Naive thymus-derived CD4-positive, alpha-beta T cell (primary cell): ENCODE results near the gene CXorf65. TPM values are rescaled to one million over a fixed set of nuclear protein-coding genes. Genes with fewer than 3 reads are reported as not detected.

ENCODE experiments used
- ATAC-seq: fragments of 150-1000 bp; cut with Tn5 transposase; 2 replicates; pipeline ENCODE4 v1.10.0; 2021; ENCODE audit warnings: mild to moderate bottlenecking, moderate library complexity
- CTCF ChIA-PET: fragments of 350-600 bp; sonication (Branson Sonifier 250); formaldehyde crosslinking; loops from one replicate; lab custom pipeline; 2021; ENCODE audit warnings: antibody characterized with exemption; lab: Charles Lee
- POLR2A ChIA-PET: fragments of 350-600 bp; sonication (Branson Sonifier 250); formaldehyde crosslinking; loops from one replicate; lab custom pipeline; 2021; ENCODE audit warnings: antibody characterized with exemption, inconsistent platforms; lab: Charles Lee
- DNase-seq, 9 donors: peaks; one replicate each; pipeline versions ENCODE4 v3.0.0 to v3.0.0-alpha.2; 2020 to 2022; ENCODE audit warnings: mixed read lengths in 1 of 9
- H3K27ac ChIP-seq: one replicate; pipeline ENCODE4 v1.7.0; 2013; ENCODE audit warnings: mild to moderate bottlenecking, low read depth, low read length, moderate library complexity
- H3K27me3 ChIP-seq, 2 donors: one replicate each; pipeline ENCODE4 v1.7.0; 2013; ENCODE audit warnings: low read length in 2 of 2, mild to moderate bottlenecking in 2 of 2, moderate library complexity in 2 of 2; ENCODE audit not compliant: control insufficient read depth in 2 of 2, insufficient read depth in 2 of 2
- H3K36me3 ChIP-seq, 3 experiments: 1 replicate in 2 of 3; 2 replicates in 1 of 3; pipeline ENCODE4 v1.7.0; 2013; ENCODE audit warnings: low read length in 3 of 3, mild to moderate bottlenecking in 3 of 3, moderate library complexity in 1 of 3; ENCODE audit not compliant: insufficient read depth in 3 of 3, control insufficient read depth in 2 of 3
- H3K4me1 ChIP-seq, 2 donors: one replicate each; pipeline ENCODE4 v1.7.0; 2013; ENCODE audit warnings: low read length in 2 of 2, mild to moderate bottlenecking in 2 of 2, moderate library complexity in 1 of 2; ENCODE audit not compliant: control insufficient read depth in 2 of 2, insufficient read depth in 2 of 2
- H3K4me3 ChIP-seq: 2 replicates; pipeline ENCODE4 v1.7.0; 2013; ENCODE audit warnings: mild to moderate bottlenecking, low read length
- H3K9me3 ChIP-seq, 3 experiments: 1 replicate in 2 of 3; 2 replicates in 1 of 3; pipeline ENCODE4 v1.7.0; 2013; ENCODE audit warnings: low read length in 3 of 3; ENCODE audit not compliant: control insufficient read depth in 2 of 3
- H3K27ac Mint-ChIP-seq, 9 donors: one replicate each; pipeline ENCODE4 v1.8.0; 2020 to 2022; ENCODE audit warnings: mixed read lengths in 9 of 9, mild to moderate bottlenecking in 8 of 9, moderate library complexity in 5 of 9, inconsistent platforms in 2 of 9
- H3K27me3 Mint-ChIP-seq, 5 donors: one replicate each; pipeline ENCODE4 v1.8.0; 2021 to 2022; ENCODE audit warnings: mixed read lengths in 5 of 5, mild to moderate bottlenecking in 1 of 5
- H3K36me3 Mint-ChIP-seq, 5 donors: one replicate each; pipeline ENCODE4 v1.8.0; 2020 to 2022; ENCODE audit warnings: mixed read lengths in 5 of 5, mild to moderate bottlenecking in 3 of 5, inconsistent platforms in 1 of 5
- H3K4me1 Mint-ChIP-seq, 7 donors: one replicate each; pipeline ENCODE4 v1.8.0; 2020 to 2022; ENCODE audit warnings: mixed read lengths in 7 of 7, mild to moderate bottlenecking in 3 of 7, inconsistent platforms in 1 of 7
- H3K4me3 Mint-ChIP-seq, 10 donors: one replicate each; pipeline ENCODE4 v1.8.0; 2020 to 2022; ENCODE audit warnings: mild to moderate bottlenecking in 10 of 10, mixed read lengths in 10 of 10, moderate library complexity in 6 of 10, inconsistent platforms in 2 of 10
- H3K9me3 Mint-ChIP-seq, 11 donors: one replicate each; pipeline ENCODE4 v1.8.0; 2020 to 2022; ENCODE audit warnings: mixed read lengths in 11 of 11, mild to moderate bottlenecking in 4 of 11, inconsistent platforms in 1 of 11, moderate library complexity in 1 of 11
- intact Hi-C, 2 donors: fragments of 100-400 bp; cut with micrococcal nuclease; formaldehyde crosslinking; loops; one replicate each; pipeline ENCODE4 v1.15.1; 2023
- polyA plus RNA-seq, 2 donors: library from polyadenylated mRNA; unstranded; fragments of 300-500 nt; fragmentation: Illumina TruSeq; gene quantifications; one replicate each; pipeline ENCODE4 v1.2.3, GENCODE V29; 2021
- total RNA-seq, 6 experiments: library from RNA in 5 of 6; stranded (reverse) in 5 of 6; gene quantifications; 1 replicate in 5 of 6; 2 replicates in 1 of 6; pipeline ENCODE4 v1.2.3 and lab custom pipeline; 2021 to 2026

Gene CXorf65
- total and polyA plus RNA-seq, 7 experiments from 2014 or later = 0.31 to 83.4 (median 43.4) TPM

DNA sequence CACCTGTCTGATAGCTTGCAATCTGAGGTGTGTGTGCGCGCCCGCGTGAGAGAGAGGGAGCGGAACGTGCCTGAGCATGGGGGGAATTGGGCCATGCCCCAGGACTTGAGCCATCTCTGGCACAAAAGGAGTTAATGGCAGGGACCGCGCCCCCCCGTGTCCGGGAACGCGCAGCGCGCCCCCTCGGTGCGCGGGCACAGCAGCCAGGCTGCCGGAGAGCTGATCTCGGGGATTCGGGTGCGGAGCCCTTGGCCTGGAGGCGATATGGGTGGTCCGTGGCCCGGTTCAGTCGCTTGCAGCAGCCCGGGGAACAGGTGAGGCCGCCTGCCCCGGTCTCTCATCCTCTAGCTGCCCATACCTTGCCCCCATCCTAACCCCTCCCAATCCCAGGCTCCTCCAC, 38.1 kb upstream of the CXorf65 start, which contains the start of gene NLGN3:
TSS of gene NLGN3 (plus strand) at position 191 of the 400 bp plus-strand sequence. CDS start 2,909 bp downstream, outside the sequence.
- intact Hi-C loops = loop anchor here in 1 of 2 donors (5.0 kb wide), 1 partner anchor 38 kb away; no protein-coding TSS in a partner anchor
- no peaks in the 10 kb centered on the region for H3K9me3 ChIP-seq
- DNase-seq (no peak), ATAC-seq (no peak)
- peaks cover 5 to 28% (median 21%) of the 10 kb centered on the region in 7 donors for H3K4me1 Mint-ChIP-seq
- no peaks in the 10 kb centered on the region for H3K27me3 Mint-ChIP-seq
- H3K27ac Mint-ChIP-seq = peak within 1 kb of the TSS in 6 of 9 donors; percentile 14 to 64 (median 55)
- ChIA-PET CTCF (interaction anchor here (0.7 kb wide), 1 partner anchor 36 kb away, joined by 4 read pairs; no protein-coding TSS in a partner anchor), POLR2A (no interaction called here)
- no peaks in the 10 kb centered on the region for H3K27me3 ChIP-seq
- peaks cover 0 to 14% (median 0%) of the 10 kb centered on the region in 3 experiments for H3K36me3 ChIP-seq
- H3K9me3 Mint-ChIP-seq = peaks cover 0 to 2% (median 0%) of the 10 kb centered on the region in 11 donors
- H3K4me3 ChIP-seq = no peak within 1 kb of the TSS
- H3K27ac ChIP-seq = no peak within 1 kb of the TSS
- H3K4me3 Mint-ChIP-seq = peak within 1 kb of the TSS in 6 of 10 donors; percentile 53 to 87 (median 61)
- H3K36me3 Mint-ChIP-seq = no peaks in the 10 kb centered on the region
- H3K4me1 ChIP-seq = peaks cover 0 to 10% of the 10 kb centered on the region in 2 donors

DNA sequence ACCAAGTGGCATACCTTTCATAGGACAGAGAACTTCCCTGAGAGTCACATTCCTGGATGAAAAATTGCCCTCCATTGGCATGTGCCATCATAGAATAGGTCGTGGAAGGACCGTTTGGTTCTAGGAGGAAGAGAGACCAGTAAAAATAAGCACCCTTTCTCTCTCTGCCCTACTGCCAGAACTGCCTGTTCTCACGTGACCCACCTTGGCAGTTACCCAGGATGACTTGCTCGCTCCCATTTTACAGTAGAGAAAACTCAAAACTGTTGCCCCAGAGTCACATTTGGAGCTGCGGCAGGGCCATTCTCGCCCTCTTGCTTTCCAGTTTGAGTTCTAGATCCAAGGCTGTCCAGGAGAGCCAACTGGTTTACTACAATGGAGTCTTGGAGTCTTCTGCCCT, 37.0 kb upstream of the CXorf65 start:
- Mint-ChIP-seq H3K36me3 (peaks cover 0 to 7% (median 6%) of the 10 kb centered on the region in 5 donors), H3K9me3 (peaks cover 0 to 2% (median 0%) of the 10 kb centered on the region in 11 donors), H3K27me3 (no peaks in the 10 kb centered on the region), H3K4me3 (no peak overlapping the region), H3K27ac (peak overlapping the region in 4 of 9 donors; percentile 22 to 36 (median 30)), H3K4me1 (peaks cover 9 to 35% (median 28%) of the 10 kb centered on the region in 7 donors)
- intact Hi-C loops = no loop called here
- peaks cover 0 to 10% of the 10 kb centered on the region in 2 donors for H3K4me1 ChIP-seq
- no peak for DNase-seq
- ATAC-seq = no peak
- H3K27ac ChIP-seq = no peak overlapping the region
- H3K9me3 ChIP-seq = no peaks in the 10 kb centered on the region
- peaks cover 0 to 23% (median 8%) of the 10 kb centered on the region in 3 experiments for H3K36me3 ChIP-seq
- H3K27me3 ChIP-seq = no peaks in the 10 kb centered on the region
- H3K4me3 ChIP-seq = no peak overlapping the region
- ChIA-PET CTCF (interaction anchor here (1.4 kb wide), 1 partner anchor 44 kb away, joined by 4 read pairs; no protein-coding TSS in a partner anchor), POLR2A (interaction anchor here (0.6 kb wide), 1 partner anchor 1285 kb away, joined by 3 read pairs; no protein-coding TSS in a partner anchor)

- ChIA-PET POLR2A (no interaction called here), CTCF (no interaction called here)
- intact Hi-C loops = no loop called here
- H3K27ac Mint-ChIP-seq = peak overlapping the region in 4 of 9 donors; percentile 31 to 83 (median 64)
- peaks cover 0 to 2% (median 0%) of the 10 kb centered on the region in 11 donors for H3K9me3 Mint-ChIP-seq
- no peaks in the 10 kb centered on the region for H3K27me3 Mint-ChIP-seq
- H3K4me1 Mint-ChIP-seq = peaks cover 6 to 25% (median 18%) of the 10 kb centered on the region in 7 donors
- Histone ChIP-seq H3K4me3 (no peak overlapping the region), H3K27ac (peak overlapping the region; percentile 35), H3K36me3 (peaks cover 0 to 54% (median 17%) of the 10 kb centered on the region in 3 experiments), H3K9me3 (no peaks in the 10 kb centered on the region), H3K4me1 (peaks cover 0 to 3% of the 10 kb centered on the region in 2 donors), H3K27me3 (no peaks in the 10 kb centered on the region)
- ATAC-seq (no peak), DNase-seq (no peak)
- H3K36me3 Mint-ChIP-seq = peaks cover 4 to 20% (median 10%) of the 10 kb centered on the region in 5 donors
- H3K4me3 Mint-ChIP-seq = peak overlapping the region in 1 of 10 donors; percentile 35
Observed at GRCh38 chrX:71140440-71140839, 33.9 kb upstream of the CXorf65 start.

GRCh38 chrX:71131510-71131909, 25.0 kb upstream of the CXorf65 start:
- Histone ChIP-seq H3K36me3 (peaks cover 5 to 86% (median 10%) of the 10 kb centered on the region in 3 experiments), H3K9me3 (no peaks in the 10 kb centered on the region), H3K27ac (no peak overlapping the region), H3K27me3 (no peaks in the 10 kb centered on the region), H3K4me1 (peaks cover 0 to 14% of the 10 kb centered on the region in 2 donors), H3K4me3 (no peak overlapping the region)
- Mint-ChIP-seq H3K27ac (peak overlapping the region in 1 of 9 donors; percentile 0), H3K4me1 (peaks cover 12 to 25% (median 13%) of the 10 kb centered on the region in 7 donors), H3K9me3 (peaks cover 0 to 1% (median 0%) of the 10 kb centered on the region in 11 donors), H3K36me3 (peaks cover 15 to 37% (median 17%) of the 10 kb centered on the region in 5 donors), H3K27me3 (no peaks in the 10 kb centered on the region), H3K4me3 (no peak overlapping the region)
- ChIA-PET CTCF (interaction anchor here (3.0 to 5.3 kb wide), 3 partner anchors 20 to 35 kb away, joined by 15 to 59 read pairs (median 21); partner anchors contain the start of genes FOXO4 and IL2RG), POLR2A (interaction anchor here (0.5 to 7.7 kb wide), 4 partner anchors 13 to 156 kb away, joined by 3 to 105 read pairs (median 18); partner anchors contain the start of gene MED12)
- intact Hi-C loops = no loop called here
- DNase-seq = no peak
- ATAC-seq = no peak

GRCh38 chrX:71128915-71129765, 22.6 kb upstream of the CXorf65 start:
- intact Hi-C loops = loop anchor here (1.0 to 2.0 kb wide), 7 partner anchors 11 to 158 kb away; partner anchors contain the start of genes IL2RG (in 2 of the 2), MED12 (in 2 of the 2) and SNX12 (in 1 of the 2)
- Mint-ChIP-seq H3K27ac (peak overlapping the region; percentile 53 to 88 (median 78)), H3K36me3 (peaks cover 9 to 35% (median 10%) of the 10 kb centered on the region in 5 donors), H3K9me3 (peaks cover 0 to 1% (median 0%) of the 10 kb centered on the region in 11 donors), H3K27me3 (no peaks in the 10 kb centered on the region), H3K4me1 (peaks cover 12 to 28% (median 15%) of the 10 kb centered on the region in 7 donors), H3K4me3 (peak overlapping the region; percentile 5 to 76 (median 51))
- peaks cover 5 to 87% (median 10%) of the 10 kb centered on the region in 3 experiments for H3K36me3 ChIP-seq
- ChIA-PET POLR2A (interaction anchor here (0.9 to 7.7 kb wide), 7 partner anchors 10 to 404 kb away, joined by 3 to 105 read pairs (median 8); partner anchors contain the start of genes FOXO4, IL2RG, MED12 and OGT), CTCF (interaction anchor here (0.6 to 5.3 kb wide), 10 partner anchors 10 to 125 kb away, joined by 3 to 59 read pairs (median 5); partner anchors contain the start of genes CXorf65, FOXO4, IL2RG and MED12)
- H3K27ac ChIP-seq = peak overlapping the region; percentile 48
- peaks cover 0 to 14% of the 10 kb centered on the region in 2 donors for H3K4me1 ChIP-seq
- no peaks in the 10 kb centered on the region for H3K9me3 ChIP-seq
- DNase-seq = peak; percentile 52 to 81 (median 71)
- H3K27me3 ChIP-seq = no peaks in the 10 kb centered on the region
- no peak overlapping the region for H3K4me3 ChIP-seq
- peak; percentile 95 for ATAC-seq
